CD4-positive, alpha-beta T cell treated with Interleukin-4 for 1 hour (primary cell): ENCODE results near the gene UBR2.
"Not testable (repeated sequence)": the region's sequence is repeated elsewhere in the genome, so short reads cannot be mapped to it uniquely, and the experiment has no call there.

Source experiments
- DNase-seq, 2 donors: peaks; one replicate each; pipeline ENCODE4 v3.0.0-alpha.2; 2020 to 2022

UBR2 gene

DNA sequence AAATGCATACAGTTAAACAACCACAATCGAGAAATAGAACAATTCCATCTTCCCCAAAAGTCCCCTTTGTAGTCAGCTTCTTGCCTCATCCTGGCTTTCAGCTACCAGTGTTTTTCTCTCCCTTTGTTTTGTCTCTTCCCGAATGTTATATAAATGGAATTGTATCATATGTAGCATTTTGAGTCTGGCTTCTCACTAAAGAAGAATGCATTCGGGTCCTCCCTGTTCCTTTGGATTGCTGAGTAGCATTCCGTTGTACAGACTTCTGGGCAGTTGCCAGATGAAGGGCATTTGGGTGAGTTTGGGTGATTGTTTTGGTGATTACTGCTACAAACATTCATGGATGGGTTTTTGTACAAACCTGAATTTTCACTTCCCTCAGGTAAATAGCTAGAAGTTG lies 130.8 kb downstream of the UBR2 start:
- no peak for DNase-seq

DNA sequence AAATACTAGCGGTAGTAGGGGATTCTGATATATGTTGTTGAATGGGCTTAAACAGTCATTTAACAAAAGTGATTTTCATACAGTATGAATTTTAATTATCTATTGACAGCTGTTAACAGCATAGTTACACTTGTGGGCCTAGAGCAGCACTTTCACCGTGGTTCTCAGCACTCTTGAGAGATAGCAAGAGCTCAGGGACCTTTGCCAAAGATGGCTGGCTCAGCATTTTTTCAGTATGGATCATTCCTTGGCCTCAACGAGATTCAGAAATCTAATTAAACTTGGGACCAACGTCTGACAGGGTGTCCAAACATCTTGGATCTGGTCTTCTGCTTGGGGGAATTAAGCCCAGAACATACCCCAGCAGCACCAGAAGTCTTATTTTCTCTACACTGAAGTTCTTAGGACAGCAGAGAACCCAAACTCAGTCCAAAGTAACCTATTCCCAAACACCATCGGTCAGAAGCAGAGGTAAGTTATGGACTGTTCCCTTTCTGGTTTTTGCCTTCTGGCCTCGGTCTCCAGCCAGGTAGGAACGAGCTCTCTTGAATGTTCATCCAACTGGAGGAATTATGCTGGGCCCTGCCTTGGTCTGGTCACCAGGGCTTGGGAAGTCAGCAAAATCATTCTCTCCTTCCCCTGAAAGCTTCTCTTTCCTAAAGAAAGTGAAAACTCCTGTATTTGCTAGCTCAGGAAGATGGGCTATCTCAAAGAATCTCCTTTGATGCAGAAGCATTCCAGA lies 132.9 kb downstream of the UBR2 start:
- DNase-seq = no peak

DNA sequence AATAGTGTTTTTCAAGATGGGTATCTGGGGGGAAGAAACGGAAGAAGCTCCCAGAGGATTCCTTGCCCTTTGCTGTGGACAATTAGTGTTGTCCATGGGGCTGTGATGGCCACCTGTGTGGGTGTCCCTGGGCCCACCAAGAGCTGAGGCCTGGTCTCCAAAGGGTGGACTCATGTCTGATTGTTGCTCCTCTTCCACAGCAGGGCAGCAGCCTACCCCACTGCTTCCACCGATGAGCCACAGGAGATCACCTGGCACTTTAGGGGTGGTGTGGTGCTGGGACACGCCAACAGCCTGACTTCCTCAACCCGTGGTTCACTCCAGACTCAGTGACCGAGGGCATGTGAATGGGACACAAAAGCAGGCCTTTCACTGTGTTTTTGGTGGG lies 133.4 kb downstream of the UBR2 start:
- no peak for DNase-seq

DNA sequence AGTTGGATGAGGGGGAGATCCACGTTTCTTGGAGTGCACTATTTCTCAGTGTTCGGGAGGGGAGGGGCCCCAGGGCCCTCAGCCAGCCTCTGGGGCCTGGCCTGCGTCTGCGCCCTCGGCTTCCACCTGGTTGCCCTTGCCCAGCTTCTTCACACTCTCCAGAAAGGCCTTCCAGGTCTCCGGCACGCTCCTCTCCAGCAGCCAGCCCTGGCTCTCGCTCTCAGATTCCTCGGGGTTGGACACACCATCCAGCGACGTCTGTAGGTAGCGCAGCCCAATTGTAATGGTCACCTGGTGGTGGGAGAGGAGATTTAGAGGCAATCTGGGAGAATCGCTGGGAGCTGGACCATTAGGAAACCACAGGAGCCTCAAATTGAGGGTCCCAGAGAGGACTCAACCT lies 134.4 kb downstream of the UBR2 start:
- DNase-seq = no peak

DNA sequence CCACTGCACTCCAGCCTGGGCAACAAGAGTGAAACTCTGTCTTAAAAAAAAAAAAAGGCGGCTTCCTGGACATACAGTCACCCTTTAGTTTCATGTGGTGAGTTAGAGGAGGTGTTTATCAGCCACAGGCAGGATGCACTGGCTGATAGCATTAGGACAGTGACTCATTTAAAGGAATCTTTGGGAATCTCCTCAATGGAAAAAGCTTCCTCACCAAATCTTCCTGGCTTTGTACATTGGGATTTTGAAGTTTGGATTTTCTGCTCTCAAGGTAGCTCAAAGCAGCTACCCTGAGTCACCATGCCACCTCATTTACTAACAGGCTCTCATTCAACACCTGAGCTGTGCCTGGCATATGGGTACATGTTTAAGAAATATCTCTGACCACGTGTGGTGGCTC lies 138.4 kb downstream of the UBR2 start:
- no peak for DNase-seq

DNA sequence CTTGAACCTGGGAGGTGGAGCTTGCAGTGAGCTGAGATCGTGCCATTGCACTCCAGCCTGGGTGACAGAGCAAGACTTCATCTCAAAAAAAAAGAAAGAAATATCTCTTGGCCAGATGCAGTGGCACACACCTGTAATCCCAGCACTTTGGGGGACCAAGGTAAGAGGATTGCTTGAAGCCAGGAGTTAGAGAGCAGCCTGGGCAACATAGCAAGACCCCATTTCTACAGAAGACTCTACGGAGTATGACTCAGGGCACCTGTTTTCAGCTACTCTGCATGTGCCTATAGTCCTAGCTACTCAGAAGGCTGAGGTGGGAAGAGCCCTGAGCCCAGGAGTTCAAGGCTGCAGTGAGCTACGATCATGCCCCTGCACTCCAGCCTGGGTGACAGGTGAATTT lies 139.0 kb downstream of the UBR2 start:
- not testable (repeated sequence) for DNase-seq

DNA sequence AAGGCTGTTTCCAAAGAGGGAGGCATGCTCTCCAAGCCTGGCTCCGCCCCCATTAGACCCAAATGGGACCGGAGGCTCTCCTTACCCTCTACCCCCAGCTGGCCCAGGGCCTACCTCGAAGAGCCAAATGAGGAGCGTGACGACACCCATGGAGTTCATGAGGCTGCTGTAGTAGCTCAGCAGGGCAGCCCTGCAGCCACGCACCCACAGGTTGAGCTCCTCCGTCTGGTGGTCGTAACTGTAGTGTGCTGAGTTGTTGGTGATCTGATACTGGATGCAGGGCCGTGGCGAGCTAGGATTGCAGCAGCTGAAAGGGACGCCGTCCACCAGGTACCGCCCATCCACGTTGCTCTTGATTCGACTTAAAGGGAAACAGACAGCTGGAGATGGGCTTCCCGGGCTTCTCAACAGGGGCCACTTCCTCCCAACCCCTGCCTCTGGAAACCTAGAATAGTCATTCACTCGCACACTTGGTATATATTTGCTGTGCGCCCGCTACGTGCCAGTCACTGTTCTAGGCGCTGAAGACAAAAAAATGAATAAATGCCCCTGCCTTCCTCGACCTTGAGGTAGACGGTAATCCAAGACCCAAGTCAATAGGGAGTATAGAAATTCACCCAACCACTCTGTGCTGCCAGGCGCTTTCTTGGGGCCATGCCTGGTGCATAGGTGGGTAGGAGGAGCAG lies 140.6 kb downstream of the UBR2 start:
- DNase-seq = no peak

DNA sequence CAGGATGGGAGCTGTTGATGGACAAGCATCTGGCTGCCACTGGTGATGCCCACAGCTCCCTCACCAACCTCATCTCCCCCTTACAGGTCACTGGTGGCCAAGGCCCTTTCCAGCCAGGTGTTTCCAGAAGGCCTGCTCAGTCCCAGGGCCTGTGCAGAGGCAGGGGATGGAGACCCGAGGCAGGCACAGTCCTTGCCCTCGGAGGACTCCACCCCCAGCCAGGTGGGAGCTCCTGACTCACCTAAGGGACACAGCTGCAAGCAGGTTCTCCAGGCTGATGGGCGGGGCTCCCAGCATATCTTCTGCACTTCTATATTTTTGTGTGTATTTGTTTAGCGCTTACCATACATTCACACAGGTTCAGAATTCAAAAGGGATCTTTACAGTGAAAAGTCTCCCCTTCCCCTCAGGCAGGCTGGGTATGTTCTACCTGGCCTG lies 141.1 kb downstream of the UBR2 start:
- DNase-seq = no peak

DNA sequence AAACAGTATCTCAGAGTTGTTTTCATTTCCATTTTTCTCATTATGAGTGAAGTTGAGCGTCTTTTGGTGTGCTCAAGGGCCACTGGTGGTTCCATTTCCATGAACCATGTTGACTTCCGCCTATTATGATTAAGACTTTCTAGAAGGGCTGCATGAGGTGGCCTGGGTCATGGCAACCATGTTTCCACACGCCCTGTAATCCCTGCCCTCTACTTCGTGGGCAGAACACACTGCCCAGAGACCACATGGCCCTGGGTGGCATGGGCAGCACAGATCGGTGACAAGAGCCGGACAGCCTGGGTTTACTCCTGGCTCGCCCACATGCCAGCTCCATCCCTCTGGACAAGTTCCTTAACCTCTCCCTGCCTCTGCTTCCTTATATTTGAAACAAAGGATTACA lies 143.8 kb downstream of the UBR2 start:
- no peak for DNase-seq

DNA sequence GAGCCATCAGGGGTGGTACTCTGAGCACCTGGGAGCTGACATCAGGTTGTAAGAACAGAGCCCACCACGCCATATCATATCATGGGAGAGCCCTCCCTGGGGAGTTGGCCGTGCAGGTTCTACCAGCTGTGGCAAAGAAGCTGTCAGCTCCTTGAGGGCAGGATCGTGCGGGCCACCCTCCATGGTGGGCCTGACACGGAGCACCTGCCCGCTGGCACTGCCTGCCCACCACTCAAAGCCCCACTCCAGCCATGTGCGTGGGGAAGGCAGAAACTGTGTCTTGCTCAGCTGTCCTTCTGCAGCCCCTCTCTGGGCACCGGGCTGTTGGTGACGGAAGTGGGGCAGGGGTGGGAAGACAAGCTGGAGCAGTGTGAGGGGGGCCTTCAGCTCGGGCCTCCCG lies 144.3 kb downstream of the UBR2 start:
- DNase-seq = no peak

DNA sequence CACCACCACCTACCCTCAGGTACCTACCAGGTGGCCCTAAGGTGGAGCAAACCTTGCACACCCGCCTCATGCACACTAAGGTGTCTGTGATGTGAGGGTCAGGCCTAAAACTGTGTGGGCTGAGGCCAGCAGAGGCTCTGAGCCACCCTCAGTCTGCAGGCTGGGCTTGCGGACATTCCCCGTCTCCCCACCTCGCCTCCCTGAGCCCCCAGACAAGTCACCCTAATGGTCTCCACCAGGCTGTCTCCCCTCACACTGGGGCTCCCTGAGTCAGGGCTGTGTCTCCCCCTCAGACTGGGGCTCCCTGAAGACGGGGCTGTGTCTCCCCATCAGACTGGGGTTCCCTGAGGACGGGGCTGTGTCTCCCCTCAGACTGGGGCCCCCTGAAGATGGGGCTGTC lies 146.0 kb downstream of the UBR2 start:
- DNase-seq = no peak

DNA sequence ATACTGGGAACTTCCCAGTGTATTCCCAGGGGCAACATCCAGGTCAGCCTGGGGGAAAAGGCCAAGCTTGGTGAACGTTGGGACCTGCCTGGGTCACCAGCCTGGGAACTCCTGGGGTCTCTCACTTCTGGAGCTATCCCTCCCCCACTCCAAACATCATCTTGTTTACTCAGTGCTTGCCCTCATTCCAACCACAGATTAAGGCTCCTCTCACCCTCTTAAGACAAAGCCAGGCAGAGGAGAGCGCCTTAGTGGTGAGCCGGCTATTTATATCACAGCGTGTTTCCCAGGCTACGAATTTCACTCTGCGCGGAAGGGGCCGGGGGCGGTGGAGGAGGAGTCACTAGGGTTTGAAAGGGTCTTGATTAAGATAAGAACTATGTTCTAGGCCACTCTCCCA lies 146.5 kb downstream of the UBR2 start:
- DNase-seq = no peak

DNA sequence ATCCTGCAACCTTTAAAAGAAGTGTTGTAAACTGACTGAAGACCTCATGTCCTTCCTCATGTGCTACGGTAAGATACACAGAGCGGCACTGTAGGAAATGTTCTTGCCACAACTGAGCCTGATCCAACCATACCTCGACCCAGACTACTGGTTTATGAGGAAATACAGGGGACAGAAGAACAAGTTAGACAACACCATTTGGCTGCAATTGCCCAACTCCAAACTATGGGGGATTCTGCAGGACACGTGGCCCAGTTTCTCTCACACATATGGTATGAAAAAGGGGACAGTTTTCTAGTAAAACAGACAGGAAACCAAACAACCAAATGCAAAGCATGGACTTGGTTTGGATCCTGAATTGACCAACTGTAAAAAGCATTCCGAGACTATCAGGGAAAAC lies 148.1 kb downstream of the UBR2 start:
- DNase-seq = no peak

DNA sequence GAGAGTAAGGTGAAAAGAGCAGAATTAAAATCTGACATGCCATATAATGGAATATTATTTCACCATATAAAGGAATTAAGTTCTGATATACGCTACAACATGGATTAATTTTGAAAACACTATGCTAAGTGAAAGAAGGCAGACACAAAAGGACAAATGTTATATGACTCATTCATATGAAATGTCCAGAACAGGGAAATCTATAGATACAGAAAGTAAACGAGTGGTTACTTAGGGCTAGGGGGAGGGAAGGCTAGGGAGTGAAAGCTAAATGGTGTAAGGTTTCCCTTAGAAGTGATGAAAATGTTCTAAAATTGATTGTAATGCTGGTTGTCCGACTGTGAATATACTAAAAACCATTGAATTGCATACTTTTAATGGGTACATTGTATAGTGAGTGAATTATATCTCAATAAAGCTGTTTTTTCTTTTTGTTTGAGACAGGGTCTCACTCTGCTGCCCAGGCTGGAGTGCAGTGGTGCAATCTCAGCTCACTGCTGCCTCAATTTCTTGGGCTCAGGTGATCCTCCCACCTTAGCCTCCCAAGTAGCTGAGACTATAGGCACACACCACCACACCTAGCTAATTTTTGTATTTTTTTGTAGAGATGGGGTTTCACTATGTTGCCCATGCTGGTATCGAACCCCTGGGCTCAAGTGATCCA lies 150.4 kb downstream of the UBR2 start:
- DNase-seq = no peak

DNA sequence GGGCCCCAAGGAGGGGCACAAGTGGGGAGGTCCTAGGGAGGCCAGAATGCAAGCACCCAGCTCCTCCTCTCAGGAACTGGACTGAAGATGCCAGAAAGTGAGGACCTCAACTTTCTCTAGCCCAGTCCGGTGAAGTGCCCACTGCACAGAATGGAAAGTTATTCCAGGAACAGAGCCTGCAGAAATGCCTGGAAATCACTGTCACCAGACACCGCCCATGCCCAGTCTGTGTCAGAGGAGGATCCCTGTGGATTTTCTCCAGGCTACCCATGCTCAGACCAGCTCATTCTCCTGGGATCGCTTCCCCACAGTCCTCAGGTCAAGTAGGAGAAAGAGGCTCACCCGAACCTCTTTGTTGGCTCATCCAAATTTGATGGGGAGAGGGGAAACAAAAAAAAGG lies 152.0 kb downstream of the UBR2 start:
- no peak for DNase-seq

DNA sequence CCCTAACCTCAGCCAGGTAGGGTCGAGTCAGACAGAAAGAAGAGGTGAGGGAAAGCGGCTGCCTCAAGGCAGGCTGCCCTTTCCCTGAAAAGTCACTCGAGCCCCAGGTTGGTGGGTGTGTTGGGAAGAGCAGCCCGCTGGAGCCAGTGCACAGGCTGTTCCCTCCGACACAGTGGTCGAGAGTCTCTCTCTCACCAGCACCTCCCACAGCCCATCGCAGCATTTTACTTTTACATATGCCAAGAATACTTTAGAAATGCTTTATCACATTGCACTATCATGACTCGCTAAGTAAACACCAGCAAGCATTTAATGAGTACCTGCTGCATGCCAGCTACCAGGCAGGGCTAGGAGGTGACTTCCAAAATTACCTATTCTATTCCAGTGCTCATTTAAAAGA lies 156.9 kb downstream of the UBR2 start:
- no peak for DNase-seq

DNA sequence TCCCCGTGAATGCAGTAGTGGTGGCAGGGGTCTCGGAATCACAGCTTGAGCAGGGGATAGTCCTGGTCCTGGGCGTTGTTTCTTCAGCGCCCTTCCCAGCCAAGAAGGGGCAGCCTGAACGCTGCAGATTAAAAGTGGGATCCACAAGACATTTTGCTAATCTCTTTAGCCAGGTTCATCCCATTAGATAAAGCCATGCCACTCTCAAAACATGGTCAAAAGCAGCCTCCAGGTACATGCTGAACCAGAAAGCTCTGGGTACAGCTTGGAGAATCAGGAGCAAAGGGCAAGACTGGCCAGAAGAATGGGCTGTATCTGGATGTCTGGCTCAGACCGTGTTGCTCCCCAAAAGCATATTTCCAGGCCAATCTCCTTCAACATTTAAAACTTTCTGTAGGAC lies 158.7 kb downstream of the UBR2 start, which contains the start of gene PRPH2:
Gene PRPH2 (minus strand): TSS at position 101 of the 400 bp plus-strand sequence. CDS start 263 bp downstream, outside the sequence.
- no peak for DNase-seq

DNA sequence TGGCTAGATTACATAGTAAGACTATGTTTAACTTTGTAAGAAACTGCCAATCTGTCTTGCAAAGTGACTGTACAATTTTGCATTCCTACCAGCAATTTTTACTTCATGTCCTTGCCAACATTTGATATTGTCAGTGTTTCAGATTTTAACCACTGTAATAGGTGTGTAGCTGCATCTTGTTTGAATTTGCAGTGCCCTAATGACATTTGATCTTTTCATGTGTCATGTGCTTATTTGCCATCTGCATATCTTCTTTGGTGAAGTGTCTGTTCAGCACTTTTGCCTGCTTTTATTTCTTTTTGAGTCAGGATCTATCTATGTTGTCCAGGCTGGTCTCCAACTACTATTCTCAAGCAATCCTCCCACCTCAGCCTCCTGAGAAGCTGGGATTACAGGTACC lies 161.0 kb downstream of the UBR2 start:
- no peak for DNase-seq

DNA sequence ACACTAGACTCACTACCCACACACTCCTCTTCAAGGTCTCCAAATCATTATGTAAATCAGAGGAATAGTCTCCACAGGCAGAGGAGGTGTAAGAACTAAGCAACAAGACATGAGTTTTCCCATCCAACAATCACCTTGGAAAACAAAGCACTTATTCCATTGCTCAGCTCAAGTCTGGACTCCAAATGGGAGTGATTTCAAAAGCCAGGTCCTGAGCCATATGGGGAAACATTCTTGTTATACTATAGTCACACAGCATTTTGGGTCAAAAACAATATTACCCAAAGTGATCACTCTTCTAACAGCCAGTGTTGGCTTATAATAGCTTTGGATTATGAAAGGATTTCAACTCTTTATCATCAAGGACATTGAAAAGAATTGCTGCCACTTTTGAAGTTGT lies 162.2 kb downstream of the UBR2 start:
- DNase-seq = no peak

DNA sequence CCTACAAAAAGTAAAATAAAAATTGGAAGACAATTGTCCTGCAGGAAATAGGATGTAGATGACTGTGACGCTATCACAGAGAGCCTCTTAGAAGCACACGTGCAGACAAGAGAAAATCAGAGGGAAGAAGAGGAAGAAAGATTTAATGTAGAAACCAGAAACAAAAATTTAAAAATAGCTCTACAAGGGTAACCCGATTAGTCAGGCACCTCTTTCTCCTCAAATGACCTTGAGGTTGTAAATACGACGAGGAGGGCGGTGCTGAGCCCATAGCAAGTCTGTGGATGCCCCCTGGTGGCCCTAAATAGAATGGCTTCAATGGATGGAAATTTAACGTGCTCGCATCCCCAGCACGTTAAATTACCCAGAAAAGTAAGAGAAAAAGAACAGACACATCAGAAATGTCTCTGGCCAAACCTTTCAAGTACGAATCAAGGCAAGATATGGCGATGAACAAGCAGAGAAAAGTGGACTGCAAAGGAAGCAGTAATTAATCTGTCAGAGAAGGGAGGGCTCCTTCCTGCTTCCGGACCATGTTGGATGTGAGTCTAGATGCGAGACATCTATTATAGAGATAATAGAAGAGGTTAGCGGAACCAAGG lies 162.8 kb downstream of the UBR2 start:
- peak; percentile 88 for DNase-seq

DNA sequence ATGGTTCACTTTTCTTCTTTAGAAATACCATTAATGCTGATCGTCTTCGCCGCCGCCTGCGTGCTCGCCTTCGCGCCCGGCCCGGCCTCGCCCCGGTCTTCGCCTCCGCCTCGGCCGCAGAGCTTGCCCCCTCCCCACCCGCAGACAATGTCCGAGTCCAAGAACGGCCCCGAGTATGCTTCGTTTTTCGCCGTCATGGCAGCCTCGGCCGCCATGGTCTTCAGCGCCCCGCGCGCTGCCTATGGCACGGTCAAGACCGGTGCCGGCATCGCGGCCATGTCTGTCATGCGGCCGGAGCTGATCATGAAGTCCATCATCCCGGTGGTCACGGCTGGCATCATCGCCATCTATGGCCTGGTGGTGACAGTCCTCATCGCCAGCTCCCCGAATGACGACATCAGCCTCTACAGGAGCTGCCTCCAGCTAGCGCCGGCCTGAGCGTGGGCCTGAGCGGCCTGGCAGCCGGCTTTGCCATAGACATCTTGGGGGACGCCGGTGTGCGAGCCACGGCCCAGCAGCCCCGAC lies 163.3 kb downstream of the UBR2 start:
- no peak for DNase-seq

DNA sequence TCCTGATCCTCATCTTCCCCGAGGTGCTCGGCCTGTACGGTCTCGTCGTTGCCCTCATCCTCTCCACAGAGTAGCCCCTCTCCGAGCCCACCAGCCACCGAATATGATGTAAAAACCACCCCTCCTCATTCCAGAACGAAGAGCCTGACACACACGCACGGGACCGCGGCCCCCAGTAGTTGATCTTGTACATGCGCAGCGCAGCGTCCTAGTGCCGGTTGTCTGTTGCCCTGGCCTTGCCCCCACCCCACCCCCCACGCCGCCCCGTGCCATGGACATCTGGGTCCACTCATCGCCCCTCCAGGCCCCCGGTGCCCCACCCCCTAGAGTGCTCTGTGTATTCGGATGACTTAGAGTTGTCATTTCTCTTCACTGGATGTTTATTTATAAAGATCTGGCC lies 163.8 kb downstream of the UBR2 start:
- DNase-seq = no peak

DNA sequence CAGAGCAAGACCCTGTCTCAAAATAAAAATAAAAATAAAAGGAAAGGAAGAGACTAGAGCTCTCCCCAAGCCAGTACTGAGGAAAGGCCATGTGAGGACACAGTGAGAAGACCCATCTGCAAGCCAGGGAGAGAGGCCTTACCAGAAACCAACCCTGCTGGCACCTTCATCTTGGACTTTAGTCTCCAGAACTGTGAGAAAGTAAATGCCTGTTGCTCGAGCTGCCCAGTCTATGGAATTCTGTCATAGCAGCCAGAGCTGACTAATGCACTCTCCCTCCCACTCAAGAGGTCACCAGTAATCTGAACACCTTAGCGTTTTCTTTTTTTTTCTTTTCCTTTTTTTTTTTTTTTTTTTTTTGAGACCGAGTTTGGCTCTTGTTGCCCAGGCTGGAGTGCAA lies 165.9 kb downstream of the UBR2 start:
- DNase-seq = no peak
